ENCODE results near the gene OLA1.

OLA1 gene

GRCh38 chr2:174112073-174112472, 136.3 kb downstream of the OLA1 start:
- TF ChIP-seq POLR2AphosphoS5 (IDR thresholded peaks at IDR 0.05; ENCODE audit: low read depth, low read length) (no peak), FOXP2 (optimal IDR thresholded peaks at IDR 0.05; ENCODE audit: borderline replicate concordance, extremely low read depth, extremely low read length, insufficient read depth) (no peak), TAF1 (IDR thresholded peaks at IDR 0.05; ENCODE audit: borderline replicate concordance, insufficient read depth, low read length) (no peak), REST (IDR thresholded peaks at IDR 0.05; ENCODE audit: insufficient read depth in 1 of 2, low read depth in 2 of 2, low read length in 2 of 2) (no peak), SIN3A (IDR thresholded peaks at IDR 0.05; ENCODE audit: borderline replicate concordance, insufficient read depth, low read length) (no peak)

GRCh38 chr2:174108579-174108978, 139.8 kb downstream of the OLA1 start:
- TF ChIP-seq SIN3A (IDR thresholded peaks at IDR 0.05; ENCODE audit: borderline replicate concordance, insufficient read depth, low read length): no peak
- TF ChIP-seq FOXP2 (optimal IDR thresholded peaks at IDR 0.05; ENCODE audit: borderline replicate concordance, extremely low read depth, extremely low read length, insufficient read depth): no peak
- TF ChIP-seq REST (IDR thresholded peaks at IDR 0.05; ENCODE audit: insufficient read depth in 1 of 2, low read depth in 2 of 2, low read length in 2 of 2): no peak
- no peak for TF ChIP-seq TAF1 (IDR thresholded peaks at IDR 0.05; ENCODE audit: borderline replicate concordance, insufficient read depth, low read length)
- TF ChIP-seq POLR2AphosphoS5 (IDR thresholded peaks at IDR 0.05; ENCODE audit: low read depth, low read length): no peak

DNA sequence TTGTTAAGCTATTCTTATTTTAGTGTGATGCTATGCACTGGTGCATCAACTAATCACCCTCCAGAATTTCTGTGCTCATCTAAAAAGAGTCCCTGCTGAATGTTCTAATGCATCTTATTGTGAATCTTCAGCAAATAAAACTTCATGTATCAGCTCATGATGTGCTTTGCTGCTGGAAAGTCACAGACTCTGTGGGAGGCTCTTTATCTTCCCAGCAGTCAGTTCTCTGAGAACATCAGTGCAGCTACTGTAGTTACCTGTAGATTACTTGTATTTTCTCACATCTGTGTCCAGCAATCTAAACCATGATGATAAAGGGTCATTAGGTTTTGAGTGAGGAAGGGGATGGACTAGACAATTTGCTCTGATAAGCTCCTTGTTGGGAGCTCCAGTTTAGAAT, 141.6 kb downstream of the OLA1 start:
- TF ChIP-seq FOXP2 (optimal IDR thresholded peaks at IDR 0.05; ENCODE audit: borderline replicate concordance, extremely low read depth, extremely low read length, insufficient read depth): no peak
- TF ChIP-seq TAF1 (IDR thresholded peaks at IDR 0.05; ENCODE audit: borderline replicate concordance, insufficient read depth, low read length): no peak
- no peak for TF ChIP-seq REST (IDR thresholded peaks at IDR 0.05; ENCODE audit: insufficient read depth in 1 of 2, low read depth in 2 of 2, low read length in 2 of 2)
- TF ChIP-seq SIN3A (IDR thresholded peaks at IDR 0.05; ENCODE audit: borderline replicate concordance, insufficient read depth, low read length): no peak
- TF ChIP-seq POLR2AphosphoS5 (IDR thresholded peaks at IDR 0.05; ENCODE audit: low read depth, low read length): no peak

DNA sequence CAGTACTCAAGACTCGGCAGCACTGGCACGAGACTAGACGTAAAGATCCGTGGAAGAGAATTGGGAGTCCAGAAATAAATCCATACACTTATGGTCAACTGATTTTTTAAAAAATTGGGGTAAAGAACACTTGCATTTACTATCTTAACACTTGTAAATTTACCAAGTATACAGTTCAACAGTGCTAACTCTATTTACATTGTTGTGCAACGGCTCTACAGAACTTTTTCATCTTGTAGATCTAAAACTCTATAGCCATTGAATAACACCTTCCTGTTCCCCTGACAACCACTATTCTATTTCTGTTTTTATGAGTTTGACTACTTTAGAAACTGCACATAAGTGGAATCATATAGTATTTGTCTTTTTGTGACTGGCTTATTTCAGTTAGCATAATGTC, 153.8 kb downstream of the OLA1 start:
- TF ChIP-seq TAF1 (IDR thresholded peaks at IDR 0.05; ENCODE audit: borderline replicate concordance, insufficient read depth, low read length) (no peak), POLR2AphosphoS5 (IDR thresholded peaks at IDR 0.05; ENCODE audit: low read depth, low read length) (no peak), REST (IDR thresholded peaks at IDR 0.05; ENCODE audit: insufficient read depth in 1 of 2, low read depth in 2 of 2, low read length in 2 of 2) (no peak), FOXP2 (optimal IDR thresholded peaks at IDR 0.05; ENCODE audit: borderline replicate concordance, extremely low read depth, extremely low read length, insufficient read depth) (no peak), SIN3A (IDR thresholded peaks at IDR 0.05; ENCODE audit: borderline replicate concordance, insufficient read depth, low read length) (no peak)

- TF ChIP-seq FOXP2 (optimal IDR thresholded peaks at IDR 0.05; ENCODE audit: borderline replicate concordance, extremely low read depth, extremely low read length, insufficient read depth) (no peak), TAF1 (IDR thresholded peaks at IDR 0.05; ENCODE audit: borderline replicate concordance, insufficient read depth, low read length) (no peak), SIN3A (IDR thresholded peaks at IDR 0.05; ENCODE audit: borderline replicate concordance, insufficient read depth, low read length) (no peak), POLR2AphosphoS5 (IDR thresholded peaks at IDR 0.05; ENCODE audit: low read depth, low read length) (no peak), REST (IDR thresholded peaks at IDR 0.05; ENCODE audit: insufficient read depth in 1 of 2, low read depth in 2 of 2, low read length in 2 of 2) (no peak)
Measured at GRCh38 chr2:174090476-174090875, 157.9 kb downstream of the OLA1 start.

All from PFSK-1 (cell line).